Activated T-cell treated with anti-CD3 and anti-CD28 coated beads, Interleukin-2, amount 50 U/mL, for 72 hours (primary cell): ENCODE results near the gene PTPRO. TPM values are rescaled to one million over a fixed set of nuclear protein-coding genes. Genes with fewer than 3 reads are reported as not detected.

Experiments
- ATAC-seq, 2 donors: fragments of 150-1000 bp; cut with Tn5 transposase; replicated peaks in 1 of 2; 2 replicates each; pipeline ENCODE4 v1.10.0; 2021; ENCODE audit warnings: moderate library complexity in 2 of 2, mild to moderate bottlenecking in 1 of 2
- DNase-seq, 2 donors: peaks; one replicate each; pipeline ENCODE4 v3.0.0; 2021 to 2022; ENCODE audit warnings: mixed read lengths in 1 of 2
- H3K27ac Mint-ChIP-seq: one replicate; pipeline ENCODE4 v1.8.0; 2022; ENCODE audit warnings: mild to moderate bottlenecking, moderate library complexity, mixed read lengths
- H3K27me3 Mint-ChIP-seq: one replicate; pipeline ENCODE4 v1.8.0; 2022; ENCODE audit warnings: low read depth, mixed read lengths
- H3K36me3 Mint-ChIP-seq, 2 donors: one replicate each; pipeline ENCODE4 v1.8.0; 2022; ENCODE audit warnings: mixed read lengths in 2 of 2, mild to moderate bottlenecking in 1 of 2; ENCODE audit not compliant: insufficient read depth in 2 of 2
- H3K4me1 Mint-ChIP-seq: one replicate; pipeline ENCODE4 v1.8.0; 2022; ENCODE audit warnings: low read depth, mixed read lengths
- H3K4me3 Mint-ChIP-seq, 2 donors: one replicate each; pipeline ENCODE4 v1.8.0; 2022; ENCODE audit warnings: mild to moderate bottlenecking in 2 of 2, mixed read lengths in 2 of 2, moderate library complexity in 2 of 2
- H3K9me3 Mint-ChIP-seq, 2 donors: one replicate each; pipeline ENCODE4 v1.8.0; 2022; ENCODE audit warnings: mixed read lengths in 2 of 2
- total RNA-seq, 2 donors: library from RNA; stranded (reverse); gene quantifications; one replicate each; pipeline ENCODE4 v1.2.3, GENCODE V29; 2022

PTPRO gene
- total RNA-seq, 2 donors from 2014 or later, result 0.28 to 0.94 TPM

GRCh38 chr12:15620741-15621539 is 298.6 kb downstream of the PTPRO start:
- H3K27ac Mint-ChIP-seq, result no peak overlapping the region
- peaks cover 1 to 4% of the 10 kb centered on the region in 2 donors for H3K36me3 Mint-ChIP-seq
- no peaks in the 10 kb centered on the region for H3K27me3 Mint-ChIP-seq
- no peaks in the 10 kb centered on the region for H3K9me3 Mint-ChIP-seq
- ATAC-seq (no peak), DNase-seq (no peak)
- H3K4me1 Mint-ChIP-seq, result no peaks in the 10 kb centered on the region
- H3K4me3 Mint-ChIP-seq, result no peak overlapping the region

GRCh38 chr12:15625075-15625474 is 302.8 kb downstream of the PTPRO start:
- Mint-ChIP-seq H3K27ac (no peak overlapping the region), H3K4me3 (no peak overlapping the region), H3K36me3 (no peaks in the 10 kb centered on the region), H3K9me3 (no peaks in the 10 kb centered on the region), H3K4me1 (no peaks in the 10 kb centered on the region), H3K27me3 (no peaks in the 10 kb centered on the region)
- ATAC-seq (no peak), DNase-seq (no peak)

GRCh38 chr12:15627995-15628945 is 306.0 kb downstream of the PTPRO start:
- ATAC-seq (no peak), DNase-seq (no peak)
- H3K4me1 Mint-ChIP-seq, result no peaks in the 10 kb centered on the region
- no peaks in the 10 kb centered on the region for H3K27me3 Mint-ChIP-seq
- H3K4me3 Mint-ChIP-seq, result no peak overlapping the region
- no peaks in the 10 kb centered on the region for H3K9me3 Mint-ChIP-seq
- H3K36me3 Mint-ChIP-seq, result no peaks in the 10 kb centered on the region
- no peak overlapping the region for H3K27ac Mint-ChIP-seq

- Mint-ChIP-seq H3K36me3 (no peaks in the 10 kb centered on the region), H3K4me1 (no peaks in the 10 kb centered on the region), H3K27ac (no peak overlapping the region), H3K9me3 (no peaks in the 10 kb centered on the region), H3K4me3 (no peak overlapping the region), H3K27me3 (no peaks in the 10 kb centered on the region)
- no peak for ATAC-seq
- no peak for DNase-seq
These were observed 306.8 kb downstream of the PTPRO start for GRCh38 chr12:15629108-15629507.

GRCh38 chr12:15629761-15630160 is 307.5 kb downstream of the PTPRO start:
- H3K27ac Mint-ChIP-seq, result no peak overlapping the region
- no peaks in the 10 kb centered on the region for H3K9me3 Mint-ChIP-seq
- H3K36me3 Mint-ChIP-seq, result no peaks in the 10 kb centered on the region
- no peak for ATAC-seq
- H3K4me3 Mint-ChIP-seq, result no peak overlapping the region
- no peaks in the 10 kb centered on the region for H3K4me1 Mint-ChIP-seq
- H3K27me3 Mint-ChIP-seq, result no peaks in the 10 kb centered on the region
- no peak for DNase-seq

GRCh38 chr12:15631007-15631715 is 308.9 kb downstream of the PTPRO start:
- H3K4me1 Mint-ChIP-seq, result no peaks in the 10 kb centered on the region
- DNase-seq, result no peak
- no peaks in the 10 kb centered on the region for H3K27me3 Mint-ChIP-seq
- H3K9me3 Mint-ChIP-seq, result no peaks in the 10 kb centered on the region
- no peak overlapping the region for H3K27ac Mint-ChIP-seq
- no peaks in the 10 kb centered on the region for H3K36me3 Mint-ChIP-seq
- ATAC-seq, result no peak
- no peak overlapping the region for H3K4me3 Mint-ChIP-seq

GRCh38 chr12:15632708-15633107 is 310.4 kb downstream of the PTPRO start:
- H3K27ac Mint-ChIP-seq, result no peak overlapping the region
- H3K36me3 Mint-ChIP-seq, result no peaks in the 10 kb centered on the region
- H3K9me3 Mint-ChIP-seq, result no peaks in the 10 kb centered on the region
- H3K4me3 Mint-ChIP-seq, result no peak overlapping the region
- ATAC-seq (no peak), DNase-seq (no peak)
- H3K4me1 Mint-ChIP-seq, result no peaks in the 10 kb centered on the region
- H3K27me3 Mint-ChIP-seq, result no peaks in the 10 kb centered on the region

GRCh38 chr12:15633201-15633600 is 310.9 kb downstream of the PTPRO start:
- Mint-ChIP-seq H3K4me3 (no peak overlapping the region), H3K27me3 (no peaks in the 10 kb centered on the region), H3K4me1 (no peaks in the 10 kb centered on the region), H3K27ac (no peak overlapping the region), H3K9me3 (no peaks in the 10 kb centered on the region), H3K36me3 (no peaks in the 10 kb centered on the region)
- DNase-seq (no peak), ATAC-seq (no peak)

GRCh38 chr12:15634010-15634683 is 311.8 kb downstream of the PTPRO start:
- no peaks in the 10 kb centered on the region for H3K27me3 Mint-ChIP-seq
- ATAC-seq, result no peak

GRCh38 chr12:15636060-15636890 is 314.0 kb downstream of the PTPRO start:
- no peaks in the 10 kb centered on the region for H3K9me3 Mint-ChIP-seq
- DNase-seq, result no peak

More at GRCh38 chr12:15634010-15634683, 311.8 kb downstream of the PTPRO start:
- Mint-ChIP-seq H3K9me3 (no peaks in the 10 kb centered on the region), H3K4me3 (no peak overlapping the region), H3K36me3 (no peaks in the 10 kb centered on the region), H3K4me1 (no peaks in the 10 kb centered on the region), H3K27ac (no peak overlapping the region)
- no peak for DNase-seq

GRCh38 chr12:15638231-15638630 is 315.9 kb downstream of the PTPRO start:
- no peaks in the 10 kb centered on the region for H3K4me1 Mint-ChIP-seq
- DNase-seq (no peak), ATAC-seq (no peak)
- no peaks in the 10 kb centered on the region for H3K27me3 Mint-ChIP-seq
- H3K9me3 Mint-ChIP-seq, result no peaks in the 10 kb centered on the region
- H3K36me3 Mint-ChIP-seq, result no peaks in the 10 kb centered on the region
- H3K27ac Mint-ChIP-seq, result no peak overlapping the region
- no peak overlapping the region for H3K4me3 Mint-ChIP-seq

More at GRCh38 chr12:15636060-15636890, 314.0 kb downstream of the PTPRO start:
- Mint-ChIP-seq H3K4me3 (no peak overlapping the region), H3K27ac (no peak overlapping the region), H3K36me3 (no peaks in the 10 kb centered on the region), H3K4me1 (no peaks in the 10 kb centered on the region), H3K27me3 (no peaks in the 10 kb centered on the region)
- ATAC-seq, result no peak

- no peaks in the 10 kb centered on the region for H3K4me1 Mint-ChIP-seq
- H3K4me3 Mint-ChIP-seq, result no peak overlapping the region
- H3K27me3 Mint-ChIP-seq, result no peaks in the 10 kb centered on the region
- H3K27ac Mint-ChIP-seq, result no peak overlapping the region
- DNase-seq (no peak), ATAC-seq (no peak)
- no peaks in the 10 kb centered on the region for H3K36me3 Mint-ChIP-seq
- no peaks in the 10 kb centered on the region for H3K9me3 Mint-ChIP-seq
These were observed 322.4 kb downstream of the PTPRO start for GRCh38 chr12:15644700-15645099.
